H1 (cell line): ENCODE data around the gene SPTBN5. TPM values are rescaled to one million over a fixed set of nuclear protein-coding genes. Genes with fewer than 3 reads are reported as not detected.

Experiments used
- CTCF ChIA-PET: fragments of 300-600 bp; sonication (Branson Sonifier 250); formaldehyde crosslinking; loops from one replicate; lab custom pipeline; 2021; ENCODE audit not compliant: partially characterized antibody; lab: Charles Lee
- POLR2A ChIA-PET: fragments of 300-600 bp; sonication (Branson Sonifier 250); formaldehyde crosslinking; loops from one replicate; lab custom pipeline; 2021; ENCODE audit warnings: inconsistent platforms; ENCODE audit not compliant: partially characterized antibody; lab: Charles Lee
- DNase-seq, 2 experiments: peaks; one replicate each; pipeline versions ENCODE4 v3.0.0 to v3.0.0-alpha.2; 2010 to 2022; ENCODE audit warnings: low spot score in 2 of 2, low read depth in 1 of 2, mixed read lengths in 1 of 2
- FAIRE-seq: peaks from 2 replicates; lab custom pipeline; 2011; peaks lifted over from hg19 to GRCh38; lab: Jason Lieb, UNC
- H2AFZ ChIP-seq: 2 replicates; pipeline ENCODE4 v1.8.1; 2012; ENCODE audit warnings: low read length, inconsistent platforms
- H2AK5ac ChIP-seq: 2 replicates; pipeline ENCODE4 v1.6.1; 2013; ENCODE audit warnings: low read depth, low read length
- H2BK120ac ChIP-seq: replicated peaks from 2 replicates; pipeline ENCODE3; 2013; ENCODE audit warnings: low read depth, low read length, inconsistent platforms
- H2BK12ac ChIP-seq: 2 replicates; pipeline ENCODE4 v1.6.1; 2013; ENCODE audit warnings: low read depth, low read length
- H2BK15ac ChIP-seq: 2 replicates; pipeline ENCODE4 v1.6.1; 2013; ENCODE audit warnings: low read length
- H2BK20ac ChIP-seq: 2 replicates; pipeline ENCODE4 v1.6.1; 2013; ENCODE audit warnings: low read length
- H2BK5ac ChIP-seq: 2 replicates; pipeline ENCODE4 v1.6.1; 2013; ENCODE audit warnings: low read depth, low read length
- H3K14ac ChIP-seq: 2 replicates; pipeline ENCODE4 v1.6.1; 2013; ENCODE audit warnings: inconsistent platforms; ENCODE audit not compliant: insufficient read length
- H3K18ac ChIP-seq: 2 replicates; pipeline ENCODE4 v1.6.1; 2013; ENCODE audit warnings: low read length; ENCODE audit errors: extremely low read depth
- H3K23ac ChIP-seq: 2 replicates; pipeline ENCODE4 v1.6.1; 2013; ENCODE audit warnings: inconsistent platforms; ENCODE audit not compliant: insufficient read length
- H3K23me2 ChIP-seq: 2 replicates; pipeline ENCODE4 v1.6.1; 2013; ENCODE audit warnings: low read depth, low read length
- H3K27ac ChIP-seq: 2 replicates; pipeline ENCODE4 v1.6.1; 2011; ENCODE audit warnings: low read depth, low read length, inconsistent platforms
- H3K27me3 ChIP-seq, 4 experiments: replicated peaks in 1 of 4; 1 replicate in 1 of 4; 2 replicates in 3 of 4; pipeline versions ENCODE4 v1.6.1 to v1.8.1; 2011 to 2013; ENCODE audit warnings: low read length in 3 of 4, mild to moderate bottlenecking in 3 of 4, inconsistent platforms in 2 of 4, mixed read lengths in 2 of 4, moderate library complexity in 1 of 4; ENCODE audit not compliant: control insufficient read depth in 3 of 4, insufficient read depth in 3 of 4; ENCODE audit errors: extremely low read depth in 1 of 4
- H3K36me3 ChIP-seq, 4 experiments: 2 replicates each; pipeline versions ENCODE4 v1.6.1 to v1.8.1; 2011 to 2013; ENCODE audit warnings: mild to moderate bottlenecking in 4 of 4, low read length in 3 of 4, moderate library complexity in 2 of 4, control low read depth in 1 of 4, inconsistent platforms in 1 of 4; ENCODE audit not compliant: insufficient read depth in 4 of 4, control insufficient read depth in 2 of 4
- H3K4ac ChIP-seq: replicated peaks from 2 replicates; pipeline ENCODE3; 2013; ENCODE audit warnings: low read length, low read depth, mixed read lengths, inconsistent platforms; ENCODE audit not compliant: insufficient read length
- H3K4me1 ChIP-seq, 4 experiments: replicated peaks in 1 of 4; 1 replicate in 1 of 4; 2 replicates in 3 of 4; pipeline versions ENCODE4 v1.6.1 to v1.8.1; 2011 to 2013; ENCODE audit warnings: low read length in 3 of 4, inconsistent platforms in 2 of 4, mixed read lengths in 1 of 4; ENCODE audit not compliant: insufficient read depth in 4 of 4, control insufficient read depth in 3 of 4
- H3K4me2 ChIP-seq, 2 experiments: 2 replicates each; pipeline versions ENCODE4 v1.6.1 to v1.8.1; 2011 to 2013; ENCODE audit warnings: low read depth in 2 of 2, low read length in 2 of 2, control low read depth in 1 of 2, inconsistent platforms in 1 of 2, mild to moderate bottlenecking in 1 of 2; ENCODE audit not compliant: insufficient read depth in 1 of 2
- H3K4me3 ChIP-seq, 4 experiments: fragments of 200-600, 300-600 bp in 1 of 4; sonication (generic), shearing (Covaris generic), sonication (Bioruptor Twin) in 1 of 4; 2 replicates each; pipeline versions ENCODE4 v1.5.1 to v1.8.1; 2011 to 2016; ENCODE audit warnings: low read length in 4 of 4, low read depth in 3 of 4, control low read depth in 2 of 4, inconsistent platforms in 2 of 4, mild to moderate bottlenecking in 2 of 4, mixed read lengths in 1 of 4, moderate library complexity in 1 of 4; ENCODE audit not compliant: insufficient read depth in 2 of 4; ENCODE audit errors: extremely low read depth in 1 of 4
- H3K56ac ChIP-seq: replicated peaks from 2 replicates; pipeline ENCODE3; 2013; ENCODE audit warnings: low read depth, mild to moderate bottlenecking, mixed read lengths, low read length, inconsistent platforms; ENCODE audit not compliant: insufficient read length
- H3K79me1 ChIP-seq: 2 replicates; pipeline ENCODE4 v1.6.1; 2013; ENCODE audit warnings: low read depth, low read length, control low read depth
- H3K79me2 ChIP-seq, 2 experiments: 2 replicates each; pipeline versions ENCODE4 v1.6.1 to v1.8.1; 2012 to 2013; ENCODE audit warnings: low read length in 2 of 2, mild to moderate bottlenecking in 2 of 2, inconsistent platforms in 1 of 2; ENCODE audit not compliant: insufficient read depth in 2 of 2, control insufficient read depth in 1 of 2
- H3K9ac ChIP-seq, 4 experiments: replicated peaks in 1 of 4; 1 replicate in 1 of 4; 2 replicates in 3 of 4; pipeline versions ENCODE4 v1.6.1 to v1.8.1; 2011 to 2013; ENCODE audit warnings: low read depth in 3 of 4, low read length in 3 of 4, control low read depth in 2 of 4, mild to moderate bottlenecking in 2 of 4, moderate library complexity in 2 of 4, inconsistent platforms in 1 of 4; ENCODE audit errors: extremely low read depth in 1 of 4
- H3K9me3 ChIP-seq, 2 experiments: 2 replicates each; pipeline versions ENCODE4 v1.6.1 to v1.8.1; 2012 to 2013; ENCODE audit warnings: mild to moderate bottlenecking in 2 of 2, moderate library complexity in 2 of 2, control low read depth in 1 of 2, inconsistent platforms in 1 of 2, low read depth in 1 of 2, low read length in 1 of 2, mixed read lengths in 1 of 2; ENCODE audit not compliant: insufficient read depth in 2 of 2
- H4K20me1 ChIP-seq, 2 experiments: replicated peaks in 1 of 2; 2 replicates each; pipeline versions ENCODE3 to v1.8.1; 2011 to 2013; ENCODE audit warnings: inconsistent platforms in 2 of 2, low read length in 2 of 2, mild to moderate bottlenecking in 1 of 2; ENCODE audit not compliant: insufficient read depth in 2 of 2, control insufficient read depth in 1 of 2
- H4K5ac ChIP-seq: 2 replicates; pipeline ENCODE4 v1.6.1; 2013; ENCODE audit warnings: low read length, low read depth, mixed read lengths, inconsistent platforms; ENCODE audit not compliant: insufficient read length
- H4K8ac ChIP-seq: 2 replicates; pipeline ENCODE4 v1.8.0; 2013; ENCODE audit warnings: mild to moderate bottlenecking, moderate library complexity, low read length, inconsistent platforms; ENCODE audit not compliant: insufficient read depth; ENCODE audit errors: extremely low read depth
- H4K91ac ChIP-seq: replicated peaks from 2 replicates; pipeline ENCODE3; 2013; ENCODE audit warnings: low read length, mixed read lengths, inconsistent platforms; ENCODE audit not compliant: insufficient read length
- CHD2 ChIP-seq: IDR thresholded peaks from 2 replicates; pipeline ENCODE4 v1.6.1; 2012; ENCODE audit warnings: low read length, improper control_type of control experiment
- WGBS, 2 experiments: shearing (Covaris generic) in 1 of 2; methylation state at CpG; one replicate each; pipeline versions ENCODE4 v1.1.6 to v1.1.7; 2013 to 2015; ENCODE audit warnings: low lambda C conversion rate in 2 of 2, mixed read lengths in 2 of 2, inconsistent platforms in 1 of 2, low coverage in 1 of 2, missing lambda C conversion rate in 1 of 2; ENCODE audit not compliant: insufficient replicate concordance in 2 of 2, insufficient coverage in 1 of 2, insufficient read length in 1 of 2; ENCODE audit errors: extremely low coverage in 1 of 2, missing lambda C conversion rate in 1 of 2; 5-methylcytosine and 5-hydroxymethylcytosine counted together
- polyA plus RNA-seq, 7 experiments: library from polyadenylated mRNA; depleted of rRNA in 3 of 7; stranded (reverse) in 5 of 7; unstranded in 2 of 7; fragments of >200 nt in 5 of 7; fragments of 200-250 nt in 2 of 7; gene quantifications; 1 replicate in 5 of 7; 2 replicates in 1 of 7; 4 replicates in 1 of 7; pipeline versions ENCODE4 v1.2.1 to v1.2.3, GENCODE V29; 2011 to 2013; ENCODE audit warnings: missing spikeins in 2 of 7, mixed read lengths in 2 of 7
- total RNA-seq: library from RNA; stranded (reverse); fragmentation: NEBNext Ultra II Directional; extraction: Animal tissue kit (Norgen Biotek cat#: 25700); gene quantifications from 2 replicates; pipeline ENCODE4 v1.2.1, GENCODE V29; 2021

The SPTBN5 gene
- total and polyA plus RNA-seq, 2 of the 8 experiments (the other 6 are each of a cell fraction or from before 2014, with no cell fraction given): 0.32 to 0.84 TPM

- Histone ChIP-seq H3K36me3 (no peaks in the 10 kb centered on the region), H3K23ac (no peak overlapping the region), H2BK15ac (0 out of 2 replicates have a peak overlapping the region, but pooled peaks have one; percentile 46), H2AK5ac (no peak overlapping the region), H4K91ac (no peak overlapping the region), H2BK12ac (no peak overlapping the region), H3K27ac (no peak overlapping the region), H4K20me1 (no peaks in the 10 kb centered on the region), H3K14ac (no peak overlapping the region), H3K27me3 (no peaks in the 10 kb centered on the region; a peak in 2 of 7 replicates), H3K56ac (no peak overlapping the region), H4K5ac (no peak overlapping the region), H3K9me3 (no peaks in the 10 kb centered on the region), H4K8ac (no peak overlapping the region), H3K4me1 (peaks cover 0 to 2% (median 0%) of the 10 kb centered on the region in 4 experiments; a peak in 3 of 7 replicates), H2BK5ac (no peak overlapping the region), H3K18ac (no peak overlapping the region), H2BK120ac (no peak overlapping the region), H2AFZ (no peak overlapping the region), H3K79me1 (no peaks in the 10 kb centered on the region), H3K4ac (no peak overlapping the region), H3K9ac (no peak overlapping the region), H3K23me2 (no peaks in the 10 kb centered on the region), H3K79me2 (no peaks in the 10 kb centered on the region), H3K4me3 (no peak overlapping the region), H2BK20ac (no peak overlapping the region), H3K4me2 (no peak overlapping the region)
- DNase-seq (no peak), FAIRE-seq (no peak)
- WGBS, 2 experiments: 84% methylated on average over 6 of the region's 6 CpGs; no CpG with 5 or more reads in 1 of the 2 experiments
- POLR2A ChIA-PET: interaction anchor here (1.3 kb wide), 1 partner anchor 39 kb away, joined by 3 read pairs; no protein-coding TSS in a partner anchor
- CTCF ChIA-PET: interaction anchor here (0.6 to 4.3 kb wide), 3 partner anchors 14 to 87 kb away, joined by 3 to 29 read pairs (median 4); no protein-coding TSS in a partner anchor
- no peak for TF ChIP-seq CHD2
Measured at GRCh38 chr15:41890050-41890690, 3.7 kb downstream of the SPTBN5 start.
